Spleen (tissue), 11 donors: ENCODE measurements around the gene KCNMB4. TPM values are rescaled to one million over a fixed set of nuclear protein-coding genes. Genes with fewer than 3 reads are reported as not detected.

Experiments used
- DNase-seq: peaks from one replicate; pipeline ENCODE4 v3.0.0-alpha.2; 2020
- H3K27ac ChIP-seq, 8 donors: fragments of 200-600 bp; sonication (generic) in 7 of 8; 1 replicate in 4 of 8; 2 replicates in 4 of 8; pipeline versions ENCODE4 v1.5.0 to v1.8.0; 2016 to 2021; ENCODE audit warnings: inconsistent platforms in 4 of 8, mild to moderate bottlenecking in 4 of 8, moderate library complexity in 1 of 8
- H3K27me3 ChIP-seq, 7 donors: fragments of 200-600 bp; sonication (generic) in 6 of 7; replicated peaks in 1 of 7; 1 replicate in 4 of 7; 2 replicates in 3 of 7; pipeline versions ENCODE4 v1.5.0 to v1.8.0; 2016 to 2021; ENCODE audit warnings: inconsistent platforms in 3 of 7, mild to moderate bottlenecking in 1 of 7
- H3K36me3 ChIP-seq, 6 donors: fragments of 200-600 bp; sonication (generic) in 5 of 6; 1 replicate in 4 of 6; 2 replicates in 2 of 6; pipeline versions ENCODE4 v1.5.0 to v1.8.0; 2016 to 2021; ENCODE audit warnings: inconsistent platforms in 2 of 6
- H3K4me1 ChIP-seq, 6 donors: fragments of 200-600 bp; sonication (generic) in 5 of 6; 1 replicate in 3 of 6; 2 replicates in 3 of 6; pipeline versions ENCODE4 v1.5.0 to v1.8.0; 2016 to 2021; ENCODE audit warnings: inconsistent platforms in 3 of 6
- H3K4me3 ChIP-seq, 8 donors: fragments of 200-600 bp; sonication (generic) in 7 of 8; 1 replicate in 4 of 8; 2 replicates in 4 of 8; pipeline versions ENCODE4 v1.5.0 to v1.8.0; 2016 to 2021; ENCODE audit warnings: inconsistent platforms in 4 of 8, mild to moderate bottlenecking in 4 of 8, moderate library complexity in 2 of 8
- H3K9me3 ChIP-seq, 8 donors: fragments of 200-600 bp; sonication (generic) in 7 of 8; 1 replicate in 4 of 8; 2 replicates in 4 of 8; pipeline versions ENCODE4 v1.5.0 to v1.8.0; 2016 to 2021; ENCODE audit warnings: inconsistent platforms in 4 of 8
- POLR2A ChIP-seq, 3 donors: fragments of 450-650 bp; IDR thresholded peaks; one replicate each; pipeline ENCODE4 v1.5.1; 2017; ENCODE audit warnings: antibody characterized with exemption in 3 of 3, mild to moderate bottlenecking in 1 of 3
- POLR2AphosphoS5 ChIP-seq, 3 donors: sonication (generic); formaldehyde crosslinking; IDR thresholded peaks; one replicate each; pipeline ENCODE4 v1.5.1; 2017; ENCODE audit warnings: antibody characterized with exemption in 3 of 3
- WGBS, 5 donors: extraction: QIAGEN DNeasy Blood & Tissue Kit in 3 of 5; methylation state at CpG; one replicate each; pipeline versions ENCODE4 v1.1.5 to v1.1.7; 2013 to 2018; 5-methylcytosine and 5-hydroxymethylcytosine counted together
- intact Hi-C: fragments of 100-400 bp; cut with DNase I; formaldehyde crosslinking; loops from one replicate; pipeline ENCODE4 v1.15.0; 2023; ENCODE audit warnings: low total_unique reads
- polyA plus RNA-seq, 3 donors: library from polyadenylated mRNA; stranded (reverse); fragments of 200-250 nt; gene quantifications; one replicate each; pipeline ENCODE4 v1.2.1, GENCODE V29; 2013
- total RNA-seq, 7 donors: library from RNA; depleted of rRNA in 3 of 7; stranded (reverse); fragments of >200 nt in 3 of 7; fragmentation: NEBNext Ultra II Directional in 4 of 7; extraction: Animal tissue kit (Norgen Biotek cat#: 25700) in 4 of 7; gene quantifications; one replicate each; pipeline versions ENCODE4 v1.1.0 to v1.2.1, GENCODE V29; 2016 to 2021
- TF ChIP-seq, protein P1 (sequence below), 11 experiments: fragments of 200-600 bp in 7 of 11; fragments of 450-650 bp in 4 of 11; sonication (generic) in 4 of 11; IDR thresholded peaks in 8 of 11; conservative IDR thresholded peaks in 3 of 11; 1 replicate in 7 of 11; 2 replicates in 4 of 11; pipeline versions ENCODE4 v1.4.0 to v1.8.0; 2016 to 2021; ENCODE audit warnings: antibody characterized with exemption in 11 of 11, inconsistent platforms in 4 of 11, mild to moderate bottlenecking in 1 of 11
- donor health status: healthy with polysubstance abuse.
- donor health status: DM: no; HTN: no; CAD: no; lungs with moderate emphysema.
- donor health status: DM: no; HTN: no; CAD: no.
- donor health status: Bipolar disorder and iron deficiency.
- donor health status: healthy.
- donor health status: DM: no; HTN: no; CAD: no.
- donor health status: DM: yes; HTN: yes; CAD: no.

The KCNMB4 gene
- total and polyA plus RNA-seq, 10 donors = 1.1 to 6.3 (median 2.4) TPM

DNA sequence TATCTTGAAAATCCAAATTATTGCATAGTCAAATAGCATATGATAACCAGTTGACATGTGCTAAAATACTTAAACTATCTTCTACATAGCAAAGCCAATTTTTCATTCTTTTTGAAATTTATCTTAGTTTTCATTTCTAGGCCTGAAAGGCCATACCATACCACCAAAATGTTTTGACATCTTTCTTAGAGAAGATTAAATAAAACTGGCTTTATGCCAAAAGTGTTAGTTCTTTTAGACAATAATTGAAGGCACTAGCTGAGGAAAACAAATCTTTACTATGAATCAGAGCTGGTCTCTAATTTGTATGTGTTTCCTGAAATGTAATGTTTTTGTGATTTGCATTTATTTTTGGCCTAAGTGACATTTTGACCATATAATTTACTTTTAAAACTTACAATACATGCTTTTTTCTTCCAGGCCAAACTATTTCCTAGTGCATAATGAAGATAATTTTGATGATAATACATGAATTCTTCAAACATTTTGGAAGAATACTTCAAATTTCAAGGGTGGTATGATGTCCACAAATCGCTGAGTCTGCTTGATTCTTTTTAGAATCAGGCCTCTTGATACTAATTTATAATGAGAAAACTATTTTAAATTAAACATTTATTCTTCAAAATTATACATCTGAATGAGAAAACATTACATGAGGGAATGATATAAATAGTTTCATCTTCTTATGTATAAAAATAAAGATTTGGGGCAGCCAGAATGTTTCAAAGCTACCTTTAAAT lies 6.5 kb upstream of the KCNMB4 start:
- Histone ChIP-seq H3K36me3 (peaks cover 0 to 13% (median 1%) of the 10 kb centered on the region in 6 donors), H3K4me3 (no peak overlapping the region), H3K4me1 (peaks cover 0 to 6% (median under 1%) of the 10 kb centered on the region in 6 donors), H3K9me3 (no peaks in the 10 kb centered on the region), H3K27me3 (peaks cover 0 to 12% (median 2%) of the 10 kb centered on the region in 7 donors), H3K27ac (no peak overlapping the region)
- intact Hi-C loops = loop anchor here (10.0 kb wide), 1 partner anchor 115 kb away; the partner anchor contains the start of gene CNOT2
- WGBS, 5 donors = 90 to 100% (median 96%) methylated on average over 1 of the region's 1 CpG
- no peak for DNase-seq
- TF ChIP-seq POLR2AphosphoS5 (IDR thresholded peaks at IDR 0.05) (no peak), POLR2A (IDR thresholded peaks at IDR 0.05) (no peak)
- TF ChIP-seq, protein P1, sequence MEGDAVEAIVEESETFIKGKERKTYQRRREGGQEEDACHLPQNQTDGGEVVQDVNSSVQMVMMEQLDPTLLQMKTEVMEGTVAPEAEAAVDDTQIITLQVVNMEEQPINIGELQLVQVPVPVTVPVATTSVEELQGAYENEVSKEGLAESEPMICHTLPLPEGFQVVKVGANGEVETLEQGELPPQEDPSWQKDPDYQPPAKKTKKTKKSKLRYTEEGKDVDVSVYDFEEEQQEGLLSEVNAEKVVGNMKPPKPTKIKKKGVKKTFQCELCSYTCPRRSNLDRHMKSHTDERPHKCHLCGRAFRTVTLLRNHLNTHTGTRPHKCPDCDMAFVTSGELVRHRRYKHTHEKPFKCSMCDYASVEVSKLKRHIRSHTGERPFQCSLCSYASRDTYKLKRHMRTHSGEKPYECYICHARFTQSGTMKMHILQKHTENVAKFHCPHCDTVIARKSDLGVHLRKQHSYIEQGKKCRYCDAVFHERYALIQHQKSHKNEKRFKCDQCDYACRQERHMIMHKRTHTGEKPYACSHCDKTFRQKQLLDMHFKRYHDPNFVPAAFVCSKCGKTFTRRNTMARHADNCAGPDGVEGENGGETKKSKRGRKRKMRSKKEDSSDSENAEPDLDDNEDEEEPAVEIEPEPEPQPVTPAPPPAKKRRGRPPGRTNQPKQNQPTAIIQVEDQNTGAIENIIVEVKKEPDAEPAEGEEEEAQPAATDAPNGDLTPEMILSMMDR (IDR thresholded peaks at IDR 0.05 in 8 of 11, conservative IDR thresholded peaks at IDR 0.05 in 3 of 11) = no peak

DNA sequence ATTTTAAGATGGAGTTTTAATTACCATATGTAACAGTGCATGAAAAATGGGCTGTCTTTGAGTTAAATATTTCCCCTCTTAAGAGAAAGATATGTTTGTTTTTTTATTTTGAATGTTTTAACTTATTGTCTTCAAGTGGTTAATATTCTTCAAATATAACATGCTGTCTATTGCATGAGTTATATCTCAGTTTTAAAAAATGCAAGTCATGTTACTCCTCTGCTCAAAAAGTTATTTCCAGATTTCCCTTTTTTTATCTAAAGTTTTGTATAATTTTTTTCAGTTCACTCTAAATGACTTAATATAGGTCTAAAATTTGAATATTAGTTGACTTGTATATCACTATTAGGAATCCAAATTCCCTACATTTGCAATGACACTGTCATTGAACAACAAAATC lies 5.9 kb upstream of the KCNMB4 start:
- Histone ChIP-seq H3K4me1 (peaks cover 3 to 8% (median 6%) of the 10 kb centered on the region in 6 donors), H3K27me3 (peaks cover 0 to 18% (median 4%) of the 10 kb centered on the region in 7 donors), H3K4me3 (no peak overlapping the region), H3K36me3 (peaks cover 0 to 7% (median 0%) of the 10 kb centered on the region in 6 donors), H3K27ac (no peak overlapping the region), H3K9me3 (no peaks in the 10 kb centered on the region)
- intact Hi-C loops = no loop called here
- TF ChIP-seq, protein P1 (IDR thresholded peaks at IDR 0.05 in 8 of 11, conservative IDR thresholded peaks at IDR 0.05 in 3 of 11) = no peak
- no peak for TF ChIP-seq POLR2AphosphoS5 (IDR thresholded peaks at IDR 0.05)
- no peak for TF ChIP-seq POLR2A (IDR thresholded peaks at IDR 0.05)
- DNase-seq = no peak

DNA sequence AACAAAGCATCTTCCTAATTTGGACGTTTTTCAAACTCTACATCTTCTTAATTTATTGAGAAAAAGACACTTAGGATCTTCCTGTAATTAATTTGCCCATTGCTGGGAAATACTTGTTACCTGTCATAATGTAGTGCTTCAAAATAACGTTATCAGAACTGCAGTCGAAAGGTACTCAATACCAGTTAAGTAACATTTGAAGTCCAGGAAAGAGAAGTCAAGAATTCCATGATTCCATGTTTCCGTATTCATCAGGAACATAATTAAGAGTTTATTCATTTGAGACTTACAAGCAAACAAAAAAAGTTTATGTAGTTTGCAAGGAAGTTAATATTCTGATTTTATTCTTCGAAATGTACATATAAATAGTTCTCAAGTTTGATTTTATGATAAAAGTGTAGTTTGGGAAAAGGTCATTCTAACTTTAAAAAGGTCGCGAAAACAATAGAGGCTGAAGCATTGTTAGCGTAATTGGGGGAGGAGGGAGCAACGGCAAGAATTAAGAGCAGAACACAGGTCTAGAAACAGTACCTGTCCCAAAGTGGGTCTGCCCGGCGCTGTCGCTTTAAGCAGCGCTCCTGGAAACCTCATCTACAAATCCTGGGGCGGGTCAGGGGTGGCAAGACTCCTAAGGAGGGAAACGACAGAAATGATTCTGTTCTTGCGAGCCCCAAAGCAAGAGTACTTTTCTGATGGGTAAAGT lies 1.2 kb upstream of the KCNMB4 start:
- H3K27me3 ChIP-seq = peaks cover 0 to 48% (median 7%) of the 10 kb centered on the region in 7 donors
- no peak overlapping the region for H3K27ac ChIP-seq
- H3K9me3 ChIP-seq = no peaks in the 10 kb centered on the region
- H3K36me3 ChIP-seq = no peaks in the 10 kb centered on the region
- intact Hi-C loops = no loop called here
- no peak for DNase-seq
- WGBS, 5 donors = 20 to 24% (median 21%) methylated on average over 16 of the region's 16 CpGs
- TF ChIP-seq, protein P1 (IDR thresholded peaks at IDR 0.05 in 8 of 11, conservative IDR thresholded peaks at IDR 0.05 in 3 of 11) = no peak
- TF ChIP-seq POLR2A (IDR thresholded peaks at IDR 0.05) = no peak
- no peak for TF ChIP-seq POLR2AphosphoS5 (IDR thresholded peaks at IDR 0.05)
- peak overlapping the region in 6 of 8 donors; percentile 67 to 96 (median 89) for H3K4me3 ChIP-seq
- peaks cover 8 to 33% (median 23%) of the 10 kb centered on the region in 6 donors for H3K4me1 ChIP-seq

DNA sequence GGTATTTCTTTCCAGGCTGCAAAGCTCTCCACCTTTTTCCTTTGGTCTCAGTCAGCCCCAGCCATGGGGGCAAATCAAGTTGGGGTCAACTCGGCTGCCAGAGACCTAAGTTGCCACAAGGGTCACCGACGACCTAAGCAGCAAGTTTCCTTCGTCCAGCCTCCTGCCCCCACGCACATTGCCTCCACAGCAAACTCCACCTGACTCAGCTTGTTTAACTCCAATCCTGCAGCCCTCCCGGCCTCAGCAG lies 767 bp upstream of the KCNMB4 start:
- Histone ChIP-seq H3K27me3 (peaks cover 0 to 48% (median 7%) of the 10 kb centered on the region in 7 donors), H3K4me3 (peak overlapping the region; percentile 61 to 96 (median 86)), H3K27ac (no peak overlapping the region), H3K36me3 (no peaks in the 10 kb centered on the region), H3K9me3 (no peaks in the 10 kb centered on the region), H3K4me1 (peaks cover 8 to 33% (median 23%) of the 10 kb centered on the region in 6 donors)
- no peak for DNase-seq
- intact Hi-C loops = no loop called here
- 0 to 4% (median 1%) methylated on average over 6 of the region's 6 CpGs for WGBS, 5 donors
- TF ChIP-seq, protein P1 (IDR thresholded peaks at IDR 0.05 in 8 of 11, conservative IDR thresholded peaks at IDR 0.05 in 3 of 11) = no peak
- no peak for TF ChIP-seq POLR2A (IDR thresholded peaks at IDR 0.05)
- no peak for TF ChIP-seq POLR2AphosphoS5 (IDR thresholded peaks at IDR 0.05)
